ENCODE results near the gene CREBL2.

The CREBL2 gene

DNA sequence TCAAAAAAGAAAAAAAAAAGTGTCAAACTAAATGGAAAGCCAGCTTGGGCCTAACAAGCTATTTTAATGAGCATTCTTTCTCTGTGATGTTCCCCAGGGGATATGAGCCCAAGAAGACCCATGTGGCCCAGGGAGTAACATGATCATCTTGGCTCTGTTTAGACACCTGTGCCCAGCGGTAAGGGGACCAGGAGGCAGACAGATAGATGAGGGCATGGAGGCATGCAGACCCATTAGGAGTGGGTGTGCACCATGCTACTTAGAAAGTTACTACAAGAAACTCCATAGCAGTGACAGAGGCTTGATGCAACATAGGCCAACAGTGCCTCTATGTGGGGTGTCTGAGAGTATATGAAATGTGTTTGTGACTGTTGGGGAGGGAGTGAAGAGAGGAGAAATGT lies 3.1 kb upstream of the CREBL2 start:
- ATAC-seq: no peak
- TF ChIP-seq, protein P1, sequence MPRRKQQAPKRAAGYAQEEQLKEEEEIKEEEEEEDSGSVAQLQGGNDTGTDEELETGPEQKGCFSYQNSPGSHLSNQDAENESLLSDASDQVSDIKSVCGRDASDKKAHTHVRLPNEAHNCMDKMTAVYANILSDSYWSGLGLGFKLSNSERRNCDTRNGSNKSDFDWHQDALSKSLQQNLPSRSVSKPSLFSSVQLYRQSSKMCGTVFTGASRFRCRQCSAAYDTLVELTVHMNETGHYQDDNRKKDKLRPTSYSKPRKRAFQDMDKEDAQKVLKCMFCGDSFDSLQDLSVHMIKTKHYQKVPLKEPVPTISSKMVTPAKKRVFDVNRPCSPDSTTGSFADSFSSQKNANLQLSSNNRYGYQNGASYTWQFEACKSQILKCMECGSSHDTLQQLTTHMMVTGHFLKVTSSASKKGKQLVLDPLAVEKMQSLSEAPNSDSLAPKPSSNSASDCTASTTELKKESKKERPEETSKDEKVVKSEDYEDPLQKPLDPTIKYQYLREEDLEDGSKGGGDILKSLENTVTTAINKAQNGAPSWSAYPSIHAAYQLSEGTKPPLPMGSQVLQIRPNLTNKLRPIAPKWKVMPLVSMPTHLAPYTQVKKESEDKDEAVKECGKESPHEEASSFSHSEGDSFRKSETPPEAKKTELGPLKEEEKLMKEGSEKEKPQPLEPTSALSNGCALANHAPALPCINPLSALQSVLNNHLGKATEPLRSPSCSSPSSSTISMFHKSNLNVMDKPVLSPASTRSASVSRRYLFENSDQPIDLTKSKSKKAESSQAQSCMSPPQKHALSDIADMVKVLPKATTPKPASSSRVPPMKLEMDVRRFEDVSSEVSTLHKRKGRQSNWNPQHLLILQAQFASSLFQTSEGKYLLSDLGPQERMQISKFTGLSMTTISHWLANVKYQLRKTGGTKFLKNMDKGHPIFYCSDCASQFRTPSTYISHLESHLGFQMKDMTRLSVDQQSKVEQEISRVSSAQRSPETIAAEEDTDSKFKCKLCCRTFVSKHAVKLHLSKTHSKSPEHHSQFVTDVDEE (CRISPR knock-in tag; IDR thresholded peaks at IDR 0.05): no peak
- TF ChIP-seq TOX (CRISPR knock-in tag; IDR thresholded peaks at IDR 0.05; ENCODE audit: borderline replicate concordance): no peak
- TF ChIP-seq ESRRG (CRISPR knock-in tag; IDR thresholded peaks at IDR 0.05): no peak
- TF ChIP-seq ISL1 (CRISPR knock-in tag; IDR thresholded peaks at IDR 0.05): no peak
- TF ChIP-seq, protein P2, sequence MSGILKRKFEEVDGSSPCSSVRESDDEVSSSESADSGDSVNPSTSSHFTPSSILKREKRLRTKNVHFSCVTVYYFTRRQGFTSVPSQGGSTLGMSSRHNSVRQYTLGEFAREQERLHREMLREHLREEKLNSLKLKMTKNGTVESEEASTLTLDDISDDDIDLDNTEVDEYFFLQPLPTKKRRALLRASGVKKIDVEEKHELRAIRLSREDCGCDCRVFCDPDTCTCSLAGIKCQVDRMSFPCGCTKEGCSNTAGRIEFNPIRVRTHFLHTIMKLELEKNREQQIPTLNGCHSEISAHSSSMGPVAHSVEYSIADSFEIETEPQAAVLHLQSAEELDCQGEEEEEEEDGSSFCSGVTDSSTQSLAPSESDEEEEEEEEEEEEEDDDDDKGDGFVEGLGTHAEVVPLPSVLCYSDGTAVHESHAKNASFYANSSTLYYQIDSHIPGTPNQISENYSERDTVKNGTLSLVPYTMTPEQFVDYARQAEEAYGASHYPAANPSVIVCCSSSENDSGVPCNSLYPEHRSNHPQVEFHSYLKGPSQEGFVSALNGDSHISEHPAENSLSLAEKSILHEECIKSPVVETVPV (CRISPR knock-in tag; IDR thresholded peaks at IDR 0.05): no peak
- no peak for TF ChIP-seq RARB (CRISPR knock-in tag; IDR thresholded peaks at IDR 0.05)
- no peak for TF ChIP-seq ZNF8 (CRISPR knock-in tag; IDR thresholded peaks at IDR 0.05)
- TF ChIP-seq OSR1 (CRISPR knock-in tag; IDR thresholded peaks at IDR 0.05): no peak
- TF ChIP-seq ZFP30 (CRISPR knock-in tag; IDR thresholded peaks at IDR 0.05): no peak
- TF ChIP-seq, protein P3, sequence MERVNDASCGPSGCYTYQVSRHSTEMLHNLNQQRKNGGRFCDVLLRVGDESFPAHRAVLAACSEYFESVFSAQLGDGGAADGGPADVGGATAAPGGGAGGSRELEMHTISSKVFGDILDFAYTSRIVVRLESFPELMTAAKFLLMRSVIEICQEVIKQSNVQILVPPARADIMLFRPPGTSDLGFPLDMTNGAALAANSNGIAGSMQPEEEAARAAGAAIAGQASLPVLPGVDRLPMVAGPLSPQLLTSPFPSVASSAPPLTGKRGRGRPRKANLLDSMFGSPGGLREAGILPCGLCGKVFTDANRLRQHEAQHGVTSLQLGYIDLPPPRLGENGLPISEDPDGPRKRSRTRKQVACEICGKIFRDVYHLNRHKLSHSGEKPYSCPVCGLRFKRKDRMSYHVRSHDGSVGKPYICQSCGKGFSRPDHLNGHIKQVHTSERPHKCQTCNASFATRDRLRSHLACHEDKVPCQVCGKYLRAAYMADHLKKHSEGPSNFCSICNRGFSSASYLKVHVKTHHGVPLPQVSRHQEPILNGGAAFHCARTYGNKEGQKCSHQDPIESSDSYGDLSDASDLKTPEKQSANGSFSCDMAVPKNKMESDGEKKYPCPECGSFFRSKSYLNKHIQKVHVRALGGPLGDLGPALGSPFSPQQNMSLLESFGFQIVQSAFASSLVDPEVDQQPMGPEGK (CRISPR knock-in tag; IDR thresholded peaks at IDR 0.05; ENCODE audit: borderline replicate concordance): no peak
- TF ChIP-seq, protein P4, sequence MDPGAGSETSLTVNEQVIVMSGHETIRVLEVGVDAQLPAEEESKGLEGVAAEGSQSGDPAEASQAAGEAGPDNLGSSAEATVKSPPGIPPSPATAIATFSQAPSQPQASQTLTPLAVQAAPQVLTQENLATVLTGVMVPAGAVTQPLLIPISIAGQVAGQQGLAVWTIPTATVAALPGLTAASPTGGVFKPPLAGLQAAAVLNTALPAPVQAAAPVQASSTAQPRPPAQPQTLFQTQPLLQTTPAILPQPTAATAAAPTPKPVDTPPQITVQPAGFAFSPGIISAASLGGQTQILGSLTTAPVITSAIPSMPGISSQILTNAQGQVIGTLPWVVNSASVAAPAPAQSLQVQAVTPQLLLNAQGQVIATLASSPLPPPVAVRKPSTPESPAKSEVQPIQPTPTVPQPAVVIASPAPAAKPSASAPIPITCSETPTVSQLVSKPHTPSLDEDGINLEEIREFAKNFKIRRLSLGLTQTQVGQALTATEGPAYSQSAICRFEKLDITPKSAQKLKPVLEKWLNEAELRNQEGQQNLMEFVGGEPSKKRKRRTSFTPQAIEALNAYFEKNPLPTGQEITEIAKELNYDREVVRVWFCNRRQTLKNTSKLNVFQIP (CRISPR knock-in tag; IDR thresholded peaks at IDR 0.05; ENCODE audit: borderline replicate concordance, low read depth): no peak

DNA sequence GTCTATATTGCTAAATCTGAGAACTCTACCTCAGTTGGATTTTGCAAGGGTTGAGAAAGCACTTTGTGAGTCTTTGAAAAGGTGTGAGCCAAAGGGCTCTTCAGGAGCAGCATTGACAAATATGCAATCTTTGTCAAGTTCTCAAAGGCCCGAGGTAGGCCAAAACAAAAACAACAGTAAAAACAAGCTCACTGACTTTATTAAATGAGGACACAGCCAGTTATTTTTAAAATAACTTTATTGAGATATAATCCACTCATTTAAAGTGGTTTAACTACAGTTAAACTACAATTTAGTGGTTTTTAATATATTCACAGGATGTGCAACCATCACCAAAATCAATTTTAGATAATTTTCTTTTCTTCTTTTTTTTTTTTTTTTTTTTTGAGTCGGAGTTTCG lies 2.0 kb upstream of the CREBL2 start:
- no peak for ATAC-seq
- TF ChIP-seq CSDC2 (CRISPR knock-in tag; IDR thresholded peaks at IDR 0.05): no peak
- TF ChIP-seq, protein P3 (CRISPR knock-in tag; IDR thresholded peaks at IDR 0.05; ENCODE audit: borderline replicate concordance): no peak
- TF ChIP-seq TOX (CRISPR knock-in tag; IDR thresholded peaks at IDR 0.05; ENCODE audit: borderline replicate concordance): no peak
- no peak for TF ChIP-seq GLIS3 (CRISPR knock-in tag; IDR thresholded peaks at IDR 0.05)
- TF ChIP-seq, protein P5, sequence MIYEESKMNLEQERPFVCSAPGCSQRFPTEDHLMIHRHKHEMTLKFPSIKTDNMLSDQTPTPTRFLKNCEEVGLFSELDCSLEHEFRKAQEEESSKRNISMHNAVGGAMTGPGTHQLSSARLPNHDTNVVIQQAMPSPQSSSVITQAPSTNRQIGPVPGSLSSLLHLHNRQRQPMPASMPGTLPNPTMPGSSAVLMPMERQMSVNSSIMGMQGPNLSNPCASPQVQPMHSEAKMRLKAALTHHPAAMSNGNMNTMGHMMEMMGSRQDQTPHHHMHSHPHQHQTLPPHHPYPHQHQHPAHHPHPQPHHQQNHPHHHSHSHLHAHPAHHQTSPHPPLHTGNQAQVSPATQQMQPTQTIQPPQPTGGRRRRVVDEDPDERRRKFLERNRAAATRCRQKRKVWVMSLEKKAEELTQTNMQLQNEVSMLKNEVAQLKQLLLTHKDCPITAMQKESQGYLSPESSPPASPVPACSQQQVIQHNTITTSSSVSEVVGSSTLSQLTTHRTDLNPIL (CRISPR knock-in tag; IDR thresholded peaks at IDR 0.05; ENCODE audit: low read depth): no peak
- no peak for TF ChIP-seq ZNF8 (CRISPR knock-in tag; IDR thresholded peaks at IDR 0.05)
- TF ChIP-seq BACH2 (CRISPR knock-in tag; IDR thresholded peaks at IDR 0.05; ENCODE audit: borderline replicate concordance): no peak

DNA sequence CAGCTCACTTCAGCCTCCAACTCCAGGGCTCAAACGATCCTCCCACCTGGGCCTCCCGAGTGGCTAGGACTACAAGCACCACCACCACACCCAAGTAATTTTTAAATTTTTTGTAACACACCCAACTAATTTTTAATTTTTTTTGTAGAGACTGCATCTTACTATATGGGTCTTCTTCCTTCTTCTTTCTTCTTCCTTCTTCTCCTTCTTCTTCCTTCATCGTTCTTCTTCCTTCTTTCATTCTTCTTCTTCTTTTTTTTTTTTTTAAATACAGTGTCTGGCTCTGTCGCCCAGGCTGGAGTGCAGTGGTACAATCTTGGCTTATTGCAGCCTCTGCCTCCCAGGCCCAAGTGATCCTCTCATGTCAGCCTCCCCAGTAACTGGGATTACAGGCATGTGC lies 965 bp upstream of the CREBL2 start:
- ATAC-seq: no peak
- TF ChIP-seq ESRRG (CRISPR knock-in tag; IDR thresholded peaks at IDR 0.05) (no peak), PPARA (CRISPR knock-in tag; IDR thresholded peaks at IDR 0.05; ENCODE audit: borderline replicate concordance) (no peak), ZC3H10 (CRISPR knock-in tag; IDR thresholded peaks at IDR 0.05) (no peak), ZNF8 (CRISPR knock-in tag; IDR thresholded peaks at IDR 0.05) (no peak), TOX (CRISPR knock-in tag; IDR thresholded peaks at IDR 0.05; ENCODE audit: borderline replicate concordance) (no peak), ISL1 (CRISPR knock-in tag; IDR thresholded peaks at IDR 0.05) (no peak), ZFP3 (CRISPR knock-in tag; IDR thresholded peaks at IDR 0.05) (no peak), ZNF565 (CRISPR knock-in tag; conservative IDR thresholded peaks at IDR 0.05; ENCODE audit: low read depth) (no peak), ZNF70 (CRISPR knock-in tag; IDR thresholded peaks at IDR 0.05) (no peak), OSR1 (CRISPR knock-in tag; IDR thresholded peaks at IDR 0.05) (no peak), BACH2 (CRISPR knock-in tag; IDR thresholded peaks at IDR 0.05; ENCODE audit: borderline replicate concordance) (no peak)
- TF ChIP-seq, protein P1 (CRISPR knock-in tag; IDR thresholded peaks at IDR 0.05): no peak
- TF ChIP-seq, protein P3 (CRISPR knock-in tag; IDR thresholded peaks at IDR 0.05; ENCODE audit: borderline replicate concordance): no peak

Measured in SK-N-SH treated with all-trans-retinoic acid at 6 μM for 48 hours (cell line).